Measurements from ENCODE around the gene DNAH17. TPM values are rescaled to one million over a fixed set of nuclear protein-coding genes. Genes with fewer than 3 reads are reported as not detected.

The DNAH17 gene
- polyA plus RNA-seq, 3 donors: 0.01 to 0.51 (median 0.11) TPM

GRCh38 chr17:78391051-78391431, 186.2 kb downstream of the DNAH17 start:
- no peaks in the 10 kb centered on the region for H3K9me3 ChIP-seq (replicated peaks in 1 of 2; ENCODE audit: control insufficient read depth in 1 of 2, insufficient read depth in 1 of 2, low read length in 2 of 2)
- no peak overlapping the region for H3K4me2 ChIP-seq (replicated peaks; ENCODE audit: extremely low read depth, low read length, poor library complexity, severe bottlenecking)
- H3K9ac ChIP-seq (ENCODE audit: insufficient read depth, low read length, poor library complexity, severe bottlenecking): no peak overlapping the region
- Mint-ChIP-seq H3K4me1 (peaks cover 45% of the 10 kb centered on the region), H3K9me3 (no peaks in the 10 kb centered on the region), H3K4me3 (no peak overlapping the region), H3K27ac (peak overlapping the region in 4 of 7 donors; percentile 49 to 99 (median 98)), H3K27me3 (ENCODE audit: low read depth in 3 of 3) (peaks cover 0 to 2% (median 1%) of the 10 kb centered on the region in 3 donors), H3K36me3 (peaks cover 59 to 75% of the 10 kb centered on the region in 2 donors)
- H2AFZ ChIP-seq (ENCODE audit: insufficient read depth, low read depth, low read length, poor library complexity, severe bottlenecking): no peak overlapping the region
- 100% methylated on average over 9 of the region's 11 CpGs for WGBS (ENCODE audit: insufficient coverage)
- H3K36me3 ChIP-seq (replicated peaks in 1 of 2; ENCODE audit: control insufficient read depth in 1 of 2, insufficient read depth in 2 of 2, low read length in 2 of 2): peaks cover 28 to 58% of the 10 kb centered on the region in 2 donors
- H3K27ac ChIP-seq (ENCODE audit: low read depth in 1 of 2, low read length in 2 of 2): peak overlapping the region in 1 of 2 donors; percentile 99
- intact Hi-C loops (cut with micrococcal nuclease): no loop called here
- H3K4me1 ChIP-seq (ENCODE audit: control insufficient read depth in 1 of 2, insufficient read depth in 2 of 2, low read length in 2 of 2): peaks cover 46 to 47% of the 10 kb centered on the region in 2 donors
- peaks cover 40% of the 10 kb centered on the region for H4K20me1 ChIP-seq (ENCODE audit: insufficient read depth, low read length)
- no peaks in the 10 kb centered on the region for H3K27me3 ChIP-seq (ENCODE audit: control insufficient read depth in 2 of 2, insufficient read depth in 2 of 2, low read length in 2 of 2)
- no peak overlapping the region for H3K4me3 ChIP-seq (replicated peaks in 1 of 3; ENCODE audit: low read depth in 2 of 3, low read length in 3 of 3)
- no peak for TF ChIP-seq CTCF (IDR thresholded peaks at IDR 0.05)
- DNase-seq: no peak
- peaks cover 85% of the 10 kb centered on the region for H3K79me2 ChIP-seq (ENCODE audit: insufficient read depth, low read length)

- no peak for DNase-seq
- peak overlapping the region; percentile 66 to 99 for H3K27ac ChIP-seq (ENCODE audit: low read depth in 1 of 2, low read length in 2 of 2)
- peaks cover 85% of the 10 kb centered on the region for H3K79me2 ChIP-seq (ENCODE audit: insufficient read depth, low read length)
- H3K4me3 ChIP-seq (replicated peaks in 1 of 3; ENCODE audit: low read depth in 2 of 3, low read length in 3 of 3): no peak overlapping the region
- no peak overlapping the region for H3K9ac ChIP-seq (ENCODE audit: insufficient read depth, low read length, poor library complexity, severe bottlenecking)
- WGBS (ENCODE audit: insufficient coverage): 79% methylated on average over 6 of the region's 15 CpGs
- TF ChIP-seq CTCF (IDR thresholded peaks at IDR 0.05): no peak
- no peaks in the 10 kb centered on the region for H3K9me3 ChIP-seq (replicated peaks in 1 of 2; ENCODE audit: control insufficient read depth in 1 of 2, insufficient read depth in 1 of 2, low read length in 2 of 2)
- no peak overlapping the region for H3K4me3 Mint-ChIP-seq
- H3K9me3 Mint-ChIP-seq: no peaks in the 10 kb centered on the region
- H3K4me1 Mint-ChIP-seq: peaks cover 51% of the 10 kb centered on the region
- H3K4me2 ChIP-seq (replicated peaks; ENCODE audit: extremely low read depth, low read length, poor library complexity, severe bottlenecking): no peak overlapping the region
- intact Hi-C loops (cut with micrococcal nuclease): no loop called here
- H3K27me3 ChIP-seq (ENCODE audit: control insufficient read depth in 2 of 2, insufficient read depth in 2 of 2, low read length in 2 of 2): no peaks in the 10 kb centered on the region
- peaks cover 52 to 53% of the 10 kb centered on the region in 2 donors for H3K4me1 ChIP-seq (ENCODE audit: control insufficient read depth in 1 of 2, insufficient read depth in 2 of 2, low read length in 2 of 2)
- peak overlapping the region; percentile 97 to 100 (median 98) for H3K27ac Mint-ChIP-seq
- peaks cover 58 to 75% of the 10 kb centered on the region in 2 donors for H3K36me3 Mint-ChIP-seq
- H3K36me3 ChIP-seq (replicated peaks in 1 of 2; ENCODE audit: control insufficient read depth in 1 of 2, insufficient read depth in 2 of 2, low read length in 2 of 2): peaks cover 24 to 52% of the 10 kb centered on the region in 2 donors
- H2AFZ ChIP-seq (ENCODE audit: insufficient read depth, low read depth, low read length, poor library complexity, severe bottlenecking): no peak overlapping the region
- peaks cover 34% of the 10 kb centered on the region for H4K20me1 ChIP-seq (ENCODE audit: insufficient read depth, low read length)
- peaks cover 0 to 2% (median 1%) of the 10 kb centered on the region in 3 donors for H3K27me3 Mint-ChIP-seq (ENCODE audit: low read depth in 3 of 3)
These were observed 186.8 kb downstream of the DNAH17 start for GRCh38 chr17:78390241-78391050.

All from CD14-positive monocyte (primary cell).